PC-3 (cell line): ENCODE results near the gene SPC24.

Source experiments
- EZH2phosphoT487 ChIP-seq: fragments of 300-600 bp; sonication (generic); IDR thresholded peaks from 2 replicates; pipeline ENCODE4 v1.6.1; 2018; ENCODE audit warnings: mild to moderate bottlenecking, antibody characterized with exemption, low read length, borderline replicate concordance
- TF ChIP-seq, protein P1 (sequence below): fragments of 300-600 bp; sonication (generic); conservative IDR thresholded peaks from 2 replicates; pipeline ENCODE4 v1.5.1; 2017; ENCODE audit warnings: antibody characterized with exemption, low read depth, mild to moderate bottlenecking, low read length

DNA sequence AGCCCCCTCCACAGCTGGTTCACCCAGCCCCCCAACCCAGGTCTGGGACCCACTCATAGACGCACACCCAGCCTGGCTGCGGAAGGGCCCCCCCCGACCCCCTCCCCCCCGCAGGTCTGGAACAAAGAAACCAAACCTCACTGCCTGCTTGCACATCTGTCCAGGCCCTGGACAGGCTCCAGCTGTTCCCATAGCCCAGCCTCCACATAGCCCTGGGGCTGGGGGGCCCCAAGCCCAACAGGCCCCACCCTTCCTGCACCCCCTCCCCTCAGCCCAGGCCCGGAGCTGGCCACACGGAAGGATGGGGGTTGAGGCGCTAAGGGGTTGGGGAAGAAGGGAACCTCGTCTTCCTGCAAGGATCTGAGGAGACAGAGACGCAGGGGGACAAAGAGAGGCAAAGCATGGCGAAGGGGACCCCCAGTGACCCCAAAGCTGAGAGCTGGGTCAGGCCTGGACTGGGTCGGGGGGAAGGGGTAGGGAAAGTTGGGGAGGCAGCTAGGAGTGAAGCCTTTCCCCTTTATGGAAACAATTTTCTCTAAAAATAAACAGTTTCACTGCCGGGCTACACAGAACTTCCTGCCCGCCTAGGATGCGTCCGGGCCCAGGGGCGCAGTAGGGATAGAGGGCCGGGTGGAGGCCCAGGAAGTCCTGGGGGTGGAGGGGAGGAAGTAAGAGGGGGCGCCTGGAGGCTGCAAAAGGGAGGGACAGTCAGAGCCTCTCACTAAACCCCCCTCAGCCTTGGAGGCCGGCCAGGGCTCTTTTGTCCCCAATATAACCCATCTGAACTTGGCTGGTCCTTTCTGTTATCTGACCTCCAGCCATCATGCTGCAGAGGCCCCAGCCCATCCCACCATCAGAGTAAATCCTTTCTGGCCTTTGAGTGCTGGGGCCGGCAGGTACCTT lies 39.3 kb upstream of the SPC24 start:
- TF ChIP-seq, protein P1, sequence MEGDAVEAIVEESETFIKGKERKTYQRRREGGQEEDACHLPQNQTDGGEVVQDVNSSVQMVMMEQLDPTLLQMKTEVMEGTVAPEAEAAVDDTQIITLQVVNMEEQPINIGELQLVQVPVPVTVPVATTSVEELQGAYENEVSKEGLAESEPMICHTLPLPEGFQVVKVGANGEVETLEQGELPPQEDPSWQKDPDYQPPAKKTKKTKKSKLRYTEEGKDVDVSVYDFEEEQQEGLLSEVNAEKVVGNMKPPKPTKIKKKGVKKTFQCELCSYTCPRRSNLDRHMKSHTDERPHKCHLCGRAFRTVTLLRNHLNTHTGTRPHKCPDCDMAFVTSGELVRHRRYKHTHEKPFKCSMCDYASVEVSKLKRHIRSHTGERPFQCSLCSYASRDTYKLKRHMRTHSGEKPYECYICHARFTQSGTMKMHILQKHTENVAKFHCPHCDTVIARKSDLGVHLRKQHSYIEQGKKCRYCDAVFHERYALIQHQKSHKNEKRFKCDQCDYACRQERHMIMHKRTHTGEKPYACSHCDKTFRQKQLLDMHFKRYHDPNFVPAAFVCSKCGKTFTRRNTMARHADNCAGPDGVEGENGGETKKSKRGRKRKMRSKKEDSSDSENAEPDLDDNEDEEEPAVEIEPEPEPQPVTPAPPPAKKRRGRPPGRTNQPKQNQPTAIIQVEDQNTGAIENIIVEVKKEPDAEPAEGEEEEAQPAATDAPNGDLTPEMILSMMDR: no peak
- no peak for TF ChIP-seq EZH2phosphoT487
